SU-DHL-6 (cell line): ENCODE data around the gene TAX1BP1.

ENCODE experiments used
- CTCF ChIP-seq: fragments of 200-600 bp; sonication (generic); IDR thresholded peaks from one replicate; pipeline ENCODE4 v1.5.1; 2017; ENCODE audit warnings: antibody characterized with exemption, mild to moderate bottlenecking, low read length, moderate library complexity; ENCODE audit not compliant: insufficient read depth, poor library complexity, severe bottlenecking
- EZH2phosphoT487 ChIP-seq: fragments of 200-600 bp; sonication (generic), shearing (Covaris generic); conservative IDR thresholded peaks from 2 replicates; pipeline ENCODE4 v1.6.1; 2018; ENCODE audit warnings: mild to moderate bottlenecking, antibody characterized with exemption, low read length, moderate library complexity, mixed read lengths

GRCh38 chr7:27759491-27759890, 19.5 kb downstream of the TAX1BP1 start:
- TF ChIP-seq CTCF (no peak), EZH2phosphoT487 (no peak)
